Kidney (tissue), 14 donors: ENCODE data around the gene N4BP2L1. TPM values are rescaled to one million over a fixed set of nuclear protein-coding genes. Genes with fewer than 3 reads are reported as not detected.

ENCODE experiments used
- DNase-seq, 5 donors: peaks; one replicate each; pipeline ENCODE4 v3.0.0-alpha.2; 2013 to 2020
- FAIRE-seq: peaks from 2 replicates; lab custom pipeline; 2012; peaks lifted over from hg19 to GRCh38; lab: Jason Lieb, UNC
- H3K27ac ChIP-seq, 2 donors: one replicate each; pipeline ENCODE4 v1.7.0; 2013; ENCODE audit warnings: low read depth in 2 of 2, low read length in 2 of 2, inconsistent platforms in 1 of 2
- H3K27me3 ChIP-seq: one replicate; pipeline ENCODE4 v1.7.1; 2013; ENCODE audit warnings: low read length, inconsistent platforms; ENCODE audit not compliant: control insufficient read depth, insufficient read depth
- H3K36me3 ChIP-seq, 3 donors: one replicate each; pipeline versions ENCODE4 v1.7.0 to v1.7.1; 2013; ENCODE audit warnings: low read length in 3 of 3, control low read depth in 1 of 3, inconsistent platforms in 1 of 3; ENCODE audit not compliant: insufficient read depth in 3 of 3, control insufficient read depth in 2 of 3
- H3K4me1 ChIP-seq, 3 donors: one replicate each; pipeline versions ENCODE4 v1.7.0 to v1.7.1; 2013; ENCODE audit warnings: low read length in 3 of 3, inconsistent platforms in 1 of 3, low read depth in 1 of 3; ENCODE audit not compliant: control insufficient read depth in 2 of 3, insufficient read depth in 2 of 3
- H3K4me3 ChIP-seq, 3 donors: one replicate each; pipeline versions ENCODE4 v1.7.0 to v1.8.1; 2013; ENCODE audit warnings: low read length in 3 of 3, control low read depth in 1 of 3, inconsistent platforms in 1 of 3
- H3K9ac ChIP-seq, 3 donors: one replicate each; pipeline versions ENCODE4 v1.7.0 to v1.7.1; 2013; ENCODE audit warnings: low read length in 3 of 3, control low read depth in 1 of 3, inconsistent platforms in 1 of 3
- H3K9me3 ChIP-seq, 3 donors: one replicate each; pipeline versions ENCODE4 v1.7.0 to v1.7.1; 2013; ENCODE audit warnings: low read length in 3 of 3, control low read depth in 1 of 3, inconsistent platforms in 1 of 3; ENCODE audit not compliant: control insufficient read depth in 2 of 3, insufficient read depth in 1 of 3
- intact Hi-C: fragments of 100-400 bp; cut with DNase I; formaldehyde crosslinking; loops from one replicate; pipeline ENCODE4 v1.11.1; 2022
- polyA plus RNA-seq: library from polyadenylated mRNA; stranded (reverse); fragments of 350-450 nt; fragmentation: Illumina TruSeq; extraction: RNeasy Lipid Tissue Mini Kit (QIAGEN cat#74804); gene quantifications from one replicate; pipeline ENCODE4 v1.2.3, GENCODE V29; 2014; ENCODE audit warnings: low read depth, low replicate concordance; ENCODE audit not compliant: insufficient read depth
- total RNA-seq: library from RNA; stranded (reverse); fragmentation: NEBNext Ultra II Directional; extraction: Animal tissue kit (Norgen Biotek cat#: 25700); gene quantifications from one replicate; pipeline ENCODE4 v1.2.1, GENCODE V29; 2021
- TF ChIP-seq, protein P1 (sequence below): IDR thresholded peaks from 3 replicates; pipeline ENCODE4 v1.5.1; 2012; ENCODE audit warnings: mild to moderate bottlenecking, moderate library complexity, borderline replicate concordance; ENCODE audit not compliant: insufficient read depth; ENCODE audit errors: extremely low read depth
- donor health status: control.
- donor health status: control.
- donor health status: control.
- donor health status: control.
- donor health status: control.
- donor health status: DM: yes; HTN: yes; CAD: no.
- donor health status: Normal renal cell carcinoma (clear cell type).

The N4BP2L1 gene
- total and polyA plus RNA-seq, 2 donors from 2014 or later: 10.1 to 14.5 TPM

DNA sequence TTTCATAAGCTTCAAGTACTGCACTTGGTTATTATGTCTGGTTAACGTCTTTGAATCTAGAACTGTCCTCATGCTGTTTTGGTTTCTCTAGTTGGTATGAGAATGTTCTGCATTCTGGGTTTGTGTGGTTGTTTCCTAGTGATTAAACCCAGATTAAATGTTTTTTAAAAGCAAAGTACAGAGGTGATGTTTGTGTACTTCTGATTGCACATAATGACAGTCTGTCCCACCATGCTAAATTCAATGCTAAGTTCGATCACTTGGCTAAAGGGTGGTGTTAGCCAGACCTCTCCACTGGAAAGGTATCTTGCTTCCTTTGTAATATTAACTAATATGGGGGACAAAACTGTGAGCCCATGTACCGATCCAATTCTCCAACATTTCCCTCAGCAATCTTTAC, 14.6 kb downstream of the N4BP2L1 start:
- Histone ChIP-seq H3K27me3 (no peaks in the 10 kb centered on the region), H3K36me3 (no peaks in the 10 kb centered on the region), H3K9ac (no peak overlapping the region), H3K27ac (no peak overlapping the region), H3K9me3 (no peaks in the 10 kb centered on the region), H3K4me3 (no peak overlapping the region), H3K4me1 (peaks cover 0 to 11% (median 0%) of the 10 kb centered on the region in 3 donors)
- DNase-seq (no peak), FAIRE-seq (no peak)
- intact Hi-C loops: no loop called here
- TF ChIP-seq, protein P1, sequence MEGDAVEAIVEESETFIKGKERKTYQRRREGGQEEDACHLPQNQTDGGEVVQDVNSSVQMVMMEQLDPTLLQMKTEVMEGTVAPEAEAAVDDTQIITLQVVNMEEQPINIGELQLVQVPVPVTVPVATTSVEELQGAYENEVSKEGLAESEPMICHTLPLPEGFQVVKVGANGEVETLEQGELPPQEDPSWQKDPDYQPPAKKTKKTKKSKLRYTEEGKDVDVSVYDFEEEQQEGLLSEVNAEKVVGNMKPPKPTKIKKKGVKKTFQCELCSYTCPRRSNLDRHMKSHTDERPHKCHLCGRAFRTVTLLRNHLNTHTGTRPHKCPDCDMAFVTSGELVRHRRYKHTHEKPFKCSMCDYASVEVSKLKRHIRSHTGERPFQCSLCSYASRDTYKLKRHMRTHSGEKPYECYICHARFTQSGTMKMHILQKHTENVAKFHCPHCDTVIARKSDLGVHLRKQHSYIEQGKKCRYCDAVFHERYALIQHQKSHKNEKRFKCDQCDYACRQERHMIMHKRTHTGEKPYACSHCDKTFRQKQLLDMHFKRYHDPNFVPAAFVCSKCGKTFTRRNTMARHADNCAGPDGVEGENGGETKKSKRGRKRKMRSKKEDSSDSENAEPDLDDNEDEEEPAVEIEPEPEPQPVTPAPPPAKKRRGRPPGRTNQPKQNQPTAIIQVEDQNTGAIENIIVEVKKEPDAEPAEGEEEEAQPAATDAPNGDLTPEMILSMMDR: no peak

GRCh38 chr13:32409561-32410421, 18.1 kb downstream of the N4BP2L1 start:
- Histone ChIP-seq H3K27me3 (no peaks in the 10 kb centered on the region), H3K9me3 (no peaks in the 10 kb centered on the region), H3K9ac (no peak overlapping the region), H3K36me3 (peaks cover 0 to 6% (median 2%) of the 10 kb centered on the region in 3 donors), H3K27ac (no peak overlapping the region), H3K4me1 (peaks cover 0 to 10% (median 0%) of the 10 kb centered on the region in 3 donors), H3K4me3 (no peak overlapping the region)
- intact Hi-C loops: no loop called here
- DNase-seq (peak in 4 of 5 donors; percentile 19 to 63 (median 44)), FAIRE-seq (no peak)
- TF ChIP-seq, protein P1: no peak

GRCh38 chr13:32409001-32409313, 19.0 kb downstream of the N4BP2L1 start:
- Histone ChIP-seq H3K27ac (no peak overlapping the region), H3K4me3 (no peak overlapping the region), H3K36me3 (peaks cover 0 to 6% (median 2%) of the 10 kb centered on the region in 3 donors), H3K4me1 (peaks cover 0 to 7% (median 0%) of the 10 kb centered on the region in 3 donors), H3K9ac (no peak overlapping the region), H3K27me3 (no peaks in the 10 kb centered on the region), H3K9me3 (no peaks in the 10 kb centered on the region)
- FAIRE-seq (no peak), DNase-seq (peak in 1 of 5 donors; percentile 8)
- intact Hi-C loops: no loop called here
- TF ChIP-seq, protein P1: no peak
